GM12892 (cell line): ENCODE data around the gene CACNA2D3.

Source experiments
- POLR2A ChIP-seq: IDR thresholded peaks from 2 replicates; pipeline ENCODE4 v1.6.1; 2011; ENCODE audit warnings: low read depth, low read length, control low read depth
- POLR2AphosphoS5 ChIP-seq: IDR thresholded peaks from 2 replicates; pipeline ENCODE4 v1.6.1; 2011; ENCODE audit warnings: low read depth, low read length, control low read depth

DNA sequence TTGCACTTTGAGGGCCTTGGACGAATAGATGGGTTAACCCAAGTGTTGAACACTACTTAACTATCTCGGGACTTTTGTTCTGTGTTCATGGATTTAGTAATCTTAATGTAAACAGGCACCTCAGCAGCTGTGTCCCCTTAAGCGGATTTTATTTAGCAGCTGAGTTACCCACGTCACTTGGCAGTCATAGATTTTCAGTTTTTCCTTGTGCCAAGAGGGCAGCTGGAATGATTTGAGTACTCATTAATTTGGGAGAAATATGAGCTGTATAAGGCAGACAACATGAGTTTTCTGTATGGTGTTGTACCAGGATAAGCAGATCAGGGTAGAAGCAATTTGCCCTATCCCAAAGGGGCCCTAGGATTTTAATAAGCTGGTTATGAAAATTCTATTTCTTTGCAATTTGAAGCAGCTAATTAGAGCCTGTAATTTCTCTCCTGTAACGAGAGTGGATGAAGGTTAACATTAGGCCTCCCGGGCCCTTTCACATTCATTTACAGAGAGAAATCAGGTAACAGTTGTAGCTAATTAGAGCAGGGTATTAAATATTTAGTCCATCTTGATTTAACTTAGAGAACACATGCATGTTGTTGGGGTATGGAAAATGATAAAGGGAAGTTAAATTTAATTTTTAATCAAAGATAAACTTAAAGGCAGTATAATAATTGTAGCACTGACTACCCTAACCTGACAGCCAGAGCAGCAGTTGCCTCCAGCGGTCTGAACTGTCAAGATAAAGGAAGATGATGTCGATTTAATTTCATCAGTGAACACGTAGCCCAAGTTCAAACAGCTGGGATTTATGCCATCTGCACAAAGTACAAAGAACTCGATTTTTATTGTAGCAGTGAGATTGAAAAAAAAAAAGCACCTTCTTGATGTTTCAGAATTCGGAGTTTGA lies 611.0 kb downstream of the CACNA2D3 start:
- no peak for TF ChIP-seq POLR2A
- no peak for TF ChIP-seq POLR2AphosphoS5
